ENCODE measurements around the gene JPH2.
A peak's percentile ranks its signal among the peaks of the same experiment; 100 is the strongest.
"Not testable (repeated sequence)": the region's sequence is repeated elsewhere in the genome, so short reads cannot be mapped to it uniquely, and the experiment has no call there.

The JPH2 gene

GRCh38 chr20:44153636-44154043 is 33.3 kb downstream of the JPH2 start:
- DNase-seq = no peak

- no peak for DNase-seq
Measured at GRCh38 chr20:44151621-44152416, 35.2 kb downstream of the JPH2 start.

GRCh38 chr20:44146272-44146671 is 40.7 kb downstream of the JPH2 start:
- no peak for DNase-seq

DNA sequence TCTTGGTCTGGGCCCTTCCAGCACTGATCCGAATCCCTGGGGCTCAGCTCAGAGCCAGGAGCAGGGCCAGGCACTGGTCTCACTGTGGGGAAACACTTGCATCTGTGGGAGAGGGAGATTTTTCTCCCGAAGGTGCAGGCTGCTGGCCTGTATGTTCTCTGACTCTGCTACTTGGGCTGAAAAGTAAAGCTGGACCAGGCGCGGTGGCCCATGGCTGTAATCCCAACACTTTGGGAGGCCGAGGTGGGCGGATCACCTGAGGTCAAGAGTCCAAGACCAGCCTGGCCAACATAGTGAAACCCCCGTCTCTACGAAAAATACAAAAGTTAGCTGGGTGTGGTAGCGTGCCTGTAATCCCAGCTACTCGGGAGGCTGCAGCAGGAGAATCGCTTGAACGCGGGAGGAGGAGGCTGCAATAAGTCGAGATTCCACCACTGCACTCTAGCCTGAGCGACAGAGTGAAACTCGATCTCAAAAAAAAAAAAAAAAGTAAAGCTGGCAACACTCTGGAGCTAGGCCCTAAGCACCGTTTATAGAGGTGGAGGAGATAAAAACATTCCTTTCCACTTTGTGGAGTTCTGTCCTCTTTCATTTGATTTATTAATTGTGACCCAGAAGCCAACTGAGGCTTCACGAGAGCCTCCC is 41.7 kb downstream of the JPH2 start:
- no peak for DNase-seq

GRCh38 chr20:44143936-44144335 is 43.1 kb downstream of the JPH2 start:
- DNase-seq = no peak

DNA sequence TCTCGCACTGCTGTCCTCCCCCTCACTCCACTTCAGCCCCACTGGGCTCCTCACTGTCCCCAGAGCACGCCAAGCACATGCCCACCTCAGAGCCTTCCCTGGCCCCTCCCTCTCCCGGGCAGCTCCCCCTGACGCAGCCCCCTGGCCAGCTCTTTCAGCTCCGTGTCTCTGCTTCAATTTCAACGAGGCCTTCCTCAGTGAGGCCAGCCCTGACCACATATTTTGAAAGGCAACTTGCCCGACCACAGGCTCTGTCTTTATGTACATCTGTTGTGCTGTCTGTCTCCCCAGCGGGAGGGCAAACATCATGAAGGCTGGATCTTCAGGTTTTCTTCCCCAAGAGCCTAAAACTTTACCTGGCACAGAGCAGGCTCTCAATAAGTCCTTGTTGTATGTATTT is 44.6 kb downstream of the JPH2 start:
- DNase-seq = no peak

GRCh38 chr20:44141873-44142272 is 45.1 kb downstream of the JPH2 start:
- DNase-seq = no peak

GRCh38 chr20:44138867-44139266 is 48.1 kb downstream of the JPH2 start:
- no peak for DNase-seq

GRCh38 chr20:44137266-44137801 is 49.7 kb downstream of the JPH2 start:
- DNase-seq = no peak

- DNase-seq = no peak
Measured at GRCh38 chr20:44136579-44137265, 50.3 kb downstream of the JPH2 start.

DNA sequence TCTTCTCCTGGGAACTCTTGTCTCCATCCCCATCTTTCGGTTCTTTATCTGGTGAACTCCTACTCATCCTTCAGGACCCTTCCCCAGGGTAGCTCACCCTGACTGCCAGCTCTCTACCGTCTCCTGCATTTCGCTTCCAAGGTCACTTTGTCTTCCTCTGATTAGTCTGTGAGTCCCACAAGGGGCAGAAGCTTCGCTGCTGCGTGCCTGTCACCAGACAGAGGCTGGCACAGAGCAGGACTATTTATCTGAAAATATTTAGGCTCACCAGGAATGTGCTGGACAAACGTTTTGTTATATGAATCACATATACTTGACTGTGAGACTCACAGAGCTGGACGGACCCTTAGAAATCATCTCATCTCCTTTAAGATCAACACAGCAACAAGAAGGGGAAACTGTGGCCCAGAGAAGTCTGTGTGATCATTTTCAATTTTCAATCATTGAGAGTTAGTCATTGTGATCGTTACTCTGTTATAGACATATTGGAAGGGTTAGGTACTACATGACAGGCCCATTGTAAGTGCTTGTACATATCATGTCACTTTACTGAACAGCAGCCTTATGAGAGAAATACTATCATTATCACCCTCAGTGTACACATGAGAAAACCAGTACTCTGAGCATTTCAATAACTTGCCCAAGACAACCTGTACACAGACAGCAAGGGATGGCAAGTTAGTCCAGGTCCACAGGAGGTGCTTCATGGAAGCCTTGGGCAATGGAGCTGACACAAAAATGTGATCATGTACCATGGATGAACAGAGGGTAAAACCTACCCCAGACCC is 51.4 kb downstream of the JPH2 start:
- DNase-seq = no peak

GRCh38 chr20:44135012-44135412 is 52.0 kb downstream of the JPH2 start:
- peak; percentile 6 for DNase-seq

- no peak for DNase-seq
Measured at GRCh38 chr20:44133424-44133823, 53.6 kb downstream of the JPH2 start.

DNA sequence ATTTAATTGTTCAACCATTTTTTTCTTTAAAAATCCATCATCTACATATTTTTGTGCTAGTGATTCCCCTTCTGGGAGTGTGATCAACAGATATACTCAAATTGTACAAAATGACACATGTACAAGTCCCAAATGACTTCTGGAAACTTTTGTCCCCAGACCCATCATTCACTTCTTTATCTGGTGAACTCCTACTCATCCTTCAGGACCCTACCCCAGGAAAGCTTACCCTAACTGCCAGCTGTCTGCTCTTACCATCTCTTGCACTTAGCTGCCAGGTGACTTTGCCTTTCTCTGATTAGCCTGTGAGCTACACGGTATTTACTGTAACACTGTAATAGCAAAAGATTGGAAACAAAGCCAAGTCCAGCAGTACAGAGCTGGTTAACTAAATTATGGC is 55.3 kb downstream of the JPH2 start:
- DNase-seq = no peak

DNA sequence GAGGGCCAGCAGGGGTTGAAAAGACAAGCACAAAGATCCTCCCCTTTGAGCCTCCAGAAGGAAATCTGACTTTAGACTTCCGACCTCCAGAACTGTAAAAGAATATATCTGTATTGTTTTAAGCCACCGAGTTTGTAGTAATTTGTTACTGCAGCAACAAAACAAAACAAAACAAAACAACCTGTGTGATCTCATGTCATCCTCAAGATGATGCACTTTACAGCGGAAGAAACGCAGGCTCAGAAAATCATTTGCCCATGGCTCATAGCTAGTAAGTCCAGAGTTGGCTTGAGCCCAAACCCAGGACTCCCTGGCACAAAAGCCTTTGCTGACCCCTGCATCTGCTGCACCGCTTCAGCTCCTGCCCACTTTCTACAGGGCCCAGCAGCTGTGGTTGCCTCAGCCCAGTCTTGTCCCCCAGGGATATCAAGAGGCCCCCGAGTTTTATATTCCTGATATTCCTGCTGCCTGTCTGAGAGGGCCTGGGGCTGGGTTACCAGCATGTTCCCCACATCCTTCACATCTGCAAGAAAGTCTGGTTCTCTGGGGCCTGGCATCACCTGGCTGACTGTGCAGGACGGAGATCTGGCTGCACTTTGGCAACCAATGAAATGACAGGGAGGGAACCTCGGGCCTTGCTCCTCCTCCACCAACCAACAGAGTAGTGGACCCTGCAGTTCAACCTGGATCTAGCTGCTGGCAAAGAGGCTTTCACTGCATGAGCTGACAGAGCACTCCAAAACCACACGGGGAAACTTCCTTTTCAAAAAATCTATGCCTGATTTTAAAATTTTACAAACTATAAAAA is 56.9 kb downstream of the JPH2 start:
- DNase-seq = no peak

GRCh38 chr20:44129300-44129699 is 57.7 kb downstream of the JPH2 start:
- not testable (repeated sequence) for DNase-seq

DNA sequence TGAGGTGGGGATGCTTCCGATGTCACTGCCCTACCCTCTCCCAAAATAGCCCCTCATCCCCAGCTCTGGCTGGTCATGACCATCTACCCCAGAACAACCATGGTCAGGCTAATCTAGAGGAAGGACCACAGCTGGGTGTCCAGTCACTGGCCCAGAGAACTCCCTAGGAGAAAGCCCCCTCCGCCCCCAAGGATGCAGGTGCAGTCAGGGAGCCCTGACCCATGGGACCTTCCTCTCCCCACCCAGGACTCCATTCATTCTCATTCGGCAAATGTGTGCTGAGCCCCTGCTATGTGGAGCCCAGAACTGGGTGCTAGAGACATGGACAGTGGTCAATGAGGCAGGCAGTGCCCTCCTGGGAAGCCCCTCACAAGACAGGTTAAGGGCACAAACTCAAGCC is 60.5 kb downstream of the JPH2 start:
- DNase-seq = no peak

GRCh38 chr20:44125332-44126127 is 61.5 kb downstream of the JPH2 start:
- no peak for DNase-seq

DNA sequence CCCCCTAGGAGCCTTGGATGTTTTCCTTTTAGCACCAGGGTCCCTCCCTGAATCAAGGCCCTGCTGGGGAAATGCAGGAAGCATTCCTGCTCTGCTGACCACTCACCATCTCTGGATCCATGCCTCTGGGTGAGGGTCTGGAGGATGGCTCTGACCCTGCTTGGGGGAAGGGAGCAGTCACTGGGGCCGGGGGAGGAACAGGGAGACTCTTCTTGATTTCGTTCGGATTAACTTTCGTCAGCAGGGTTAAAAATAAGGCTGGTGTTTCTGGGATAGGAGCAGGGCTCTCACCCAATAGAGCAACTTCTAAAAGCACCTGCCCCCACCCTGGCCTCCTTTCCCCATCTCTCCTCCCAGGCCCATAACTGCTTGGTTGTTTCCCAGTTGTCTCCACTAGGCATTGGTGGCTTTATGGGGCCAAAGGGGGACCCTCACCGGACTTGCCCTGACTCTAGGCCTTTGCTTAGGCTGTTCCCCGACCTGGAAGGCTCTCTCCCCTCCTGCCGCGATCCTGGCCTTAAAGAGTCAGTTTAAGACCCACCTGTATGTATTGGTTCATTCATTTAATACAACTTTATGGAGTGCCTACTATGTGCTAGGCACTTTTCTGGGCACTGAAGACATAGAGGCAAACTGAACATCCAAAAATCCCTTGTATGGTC is 63.0 kb downstream of the JPH2 start:
- no peak for DNase-seq

GRCh38 chr20:44123251-44123650 is 63.7 kb downstream of the JPH2 start:
- no peak for DNase-seq

Measured in NCI-H1092 (cell line).